NCI-H82 treated with DMSO at 0.1 percent for 48 hours (cell line): ENCODE measurements around the gene TEX101.
"Not testable (repeated sequence)": the region's sequence is repeated elsewhere in the genome, so short reads cannot be mapped to it uniquely, and the experiment has no call there.

Experiments
- DNase-seq: peaks from one replicate; lab custom pipeline; 2025; ENCODE audit not compliant: unreplicated experiment; lab: John Stamatoyannopoulos, UW

Gene TEX101

DNA sequence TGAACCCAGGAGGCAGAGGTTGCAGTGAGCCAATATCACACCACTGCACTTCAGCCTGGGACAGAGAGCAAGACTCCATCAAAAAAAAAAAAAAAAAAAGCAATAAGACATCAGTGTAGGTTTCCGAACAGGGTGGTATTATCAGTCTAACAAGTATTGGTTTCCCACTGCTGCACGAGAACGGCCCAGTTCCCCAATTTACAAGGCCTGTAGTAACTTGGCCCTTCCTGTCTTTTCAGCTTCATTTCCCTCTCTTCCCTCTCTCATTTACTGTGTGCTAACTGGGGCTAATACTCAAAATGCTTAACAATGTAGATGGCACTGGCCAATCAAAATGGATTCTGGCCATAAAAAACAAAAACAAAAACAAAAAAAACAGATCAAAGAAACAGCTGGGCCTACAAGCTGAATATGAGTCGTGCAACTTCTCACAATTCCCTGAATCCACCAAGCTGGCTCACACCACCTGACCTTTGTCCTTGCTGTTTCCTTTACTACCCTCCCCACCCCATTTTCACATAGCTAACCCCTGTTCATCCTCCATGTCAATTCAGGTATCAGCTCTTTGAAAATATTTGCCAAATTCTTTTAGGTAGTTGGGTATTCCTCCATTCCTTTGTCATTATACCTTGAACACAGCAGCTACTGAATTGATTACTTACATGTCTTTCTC, 2.4 kb downstream of the TEX101 start:
- DNase-seq: no peak

DNA sequence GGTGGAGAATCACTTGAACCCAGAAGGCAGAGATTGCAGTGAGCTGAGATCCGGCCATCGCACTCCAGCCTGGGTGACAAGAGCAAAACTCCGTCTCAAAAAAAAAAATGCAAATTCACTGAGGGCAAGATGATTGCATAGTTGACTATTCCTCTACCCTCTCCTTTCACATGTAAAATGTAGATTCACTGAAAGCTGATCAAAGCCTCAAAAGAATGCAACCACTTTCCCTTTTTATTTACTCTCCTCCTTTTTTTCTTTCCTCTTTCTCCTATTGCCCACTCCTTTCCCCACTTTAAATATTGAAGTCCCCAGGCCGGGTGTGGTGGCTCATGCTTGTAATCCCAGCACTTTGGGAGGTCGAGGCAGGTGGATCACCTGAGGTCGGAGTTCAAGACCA, 6.3 kb downstream of the TEX101 start:
- DNase-seq: no peak

DNA sequence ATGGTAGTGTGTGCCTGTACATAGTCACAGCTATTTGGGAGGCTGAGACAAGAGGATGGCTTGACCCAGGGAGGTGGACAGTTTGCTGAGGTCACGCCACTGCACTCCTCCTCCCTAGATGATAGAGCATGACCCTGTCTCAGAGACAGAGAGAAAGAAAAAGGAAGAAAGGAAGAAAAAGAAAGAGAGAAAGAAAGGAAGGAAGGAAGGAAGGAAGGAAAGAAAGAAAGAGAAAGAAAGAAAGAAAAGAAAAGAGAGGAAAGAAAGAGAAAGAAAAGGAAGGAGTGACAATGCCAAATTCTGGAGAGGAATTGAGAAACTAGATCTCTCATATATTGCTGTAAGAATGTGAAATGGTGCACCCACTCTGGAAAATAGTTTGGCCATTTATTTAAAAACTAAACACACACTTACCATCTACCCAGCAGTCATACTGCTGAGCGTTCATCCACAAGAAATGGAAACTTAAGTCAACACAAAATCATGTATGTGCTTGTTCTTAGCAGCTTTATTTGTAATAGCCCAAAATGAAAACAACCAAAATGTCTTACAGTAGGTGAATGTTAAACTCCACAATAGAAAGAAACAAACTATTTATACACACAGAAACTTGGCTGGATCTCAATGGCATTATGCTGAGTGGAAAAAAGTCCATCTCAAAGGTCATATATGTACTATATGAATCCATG, 7.5 kb downstream of the TEX101 start:
- no peak for DNase-seq

DNA sequence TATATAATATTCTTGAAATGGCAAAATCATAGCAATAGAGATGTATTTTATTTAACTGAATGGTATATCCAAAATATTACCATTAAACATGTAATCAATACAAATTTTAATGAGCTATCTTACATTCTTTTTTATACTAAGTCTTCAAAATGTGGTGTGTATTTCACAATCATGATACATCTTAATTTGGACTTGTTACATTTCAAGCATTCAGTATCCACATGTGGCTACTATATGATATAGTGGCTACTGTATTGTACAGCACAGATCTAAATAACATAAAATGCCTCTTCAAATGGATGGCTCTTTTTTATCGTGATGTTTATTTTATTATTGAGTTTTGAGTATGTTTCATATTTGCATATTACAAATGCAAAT, 8.0 kb downstream of the TEX101 start:
- DNase-seq: no peak

DNA sequence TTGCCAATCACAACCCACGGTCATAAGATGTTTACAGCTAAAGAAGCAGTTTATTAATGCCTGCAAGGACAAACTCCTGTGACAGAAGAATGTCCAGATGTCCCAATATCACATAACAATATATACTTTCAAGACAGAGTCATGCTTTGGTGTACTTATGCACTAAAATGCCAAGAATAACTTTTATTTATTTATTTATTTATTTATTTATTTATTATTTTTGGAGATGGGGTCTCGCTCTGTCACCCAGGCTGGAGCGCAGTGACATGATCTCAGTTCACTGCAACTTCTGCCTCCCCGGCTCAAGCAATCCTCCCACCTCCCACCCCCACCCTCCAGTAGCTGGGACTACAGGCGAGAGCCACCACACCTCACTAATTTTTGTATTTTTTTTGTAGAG, 9.1 kb downstream of the TEX101 start:
- no peak for DNase-seq

DNA sequence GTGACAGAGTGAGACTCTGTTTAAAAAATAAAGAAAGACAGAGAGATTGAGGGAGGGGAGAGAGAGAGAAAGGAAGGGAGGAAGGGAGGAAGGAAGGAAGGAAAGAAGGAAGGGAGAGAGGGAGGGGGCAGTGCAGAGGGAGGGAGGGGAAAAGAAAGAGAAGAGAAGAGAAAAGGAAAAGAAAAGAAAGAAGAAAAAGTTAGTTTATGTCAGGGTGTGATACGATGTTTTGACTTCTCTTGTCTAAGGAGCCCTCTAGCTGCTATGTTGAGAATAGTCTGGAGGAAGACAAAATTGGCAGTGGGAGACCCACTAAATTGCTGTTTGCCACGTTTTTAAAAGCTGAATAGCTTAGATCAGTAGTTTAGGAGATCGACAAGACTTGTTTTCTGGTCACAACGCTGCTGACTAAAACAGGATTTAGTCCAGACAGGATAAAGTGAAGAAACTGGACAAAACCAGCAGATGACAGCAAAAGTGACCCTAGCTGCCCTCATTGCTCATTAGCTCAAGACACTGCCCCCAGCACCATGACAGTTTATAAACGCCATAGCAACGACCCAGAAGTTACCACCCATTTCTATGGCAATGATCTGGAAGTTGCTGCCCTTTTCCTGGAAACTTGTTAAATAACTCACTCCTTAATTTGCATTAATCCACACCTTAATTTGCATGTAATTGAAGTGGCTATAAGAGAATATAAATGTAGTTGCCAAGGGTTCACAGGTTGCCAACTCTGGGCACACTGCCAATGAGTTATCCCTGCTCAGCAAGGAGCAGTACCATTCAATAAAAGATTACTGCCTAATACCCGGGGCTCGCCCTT, 11.1 kb downstream of the TEX101 start:
- no peak for DNase-seq

DNA sequence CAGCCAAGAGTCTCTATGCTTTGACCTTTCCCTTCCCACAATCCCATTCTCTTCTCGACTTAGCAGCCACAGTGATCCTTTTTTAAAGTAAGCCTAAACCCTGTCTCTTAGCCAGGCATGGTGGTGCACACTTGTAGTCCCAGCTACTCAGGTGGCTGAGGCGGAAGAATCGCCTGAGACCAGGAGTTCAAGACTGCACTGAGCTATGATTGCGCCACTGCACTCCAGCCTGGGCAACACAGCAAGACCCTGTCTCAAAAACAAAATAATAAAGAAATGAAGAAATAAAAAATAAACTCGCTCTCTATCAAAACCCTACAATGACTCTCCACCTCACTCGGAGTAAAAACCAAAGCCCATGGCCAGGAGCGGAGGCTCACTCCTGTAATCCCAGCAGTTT, 14.7 kb downstream of the TEX101 start:
- DNase-seq: no peak

DNA sequence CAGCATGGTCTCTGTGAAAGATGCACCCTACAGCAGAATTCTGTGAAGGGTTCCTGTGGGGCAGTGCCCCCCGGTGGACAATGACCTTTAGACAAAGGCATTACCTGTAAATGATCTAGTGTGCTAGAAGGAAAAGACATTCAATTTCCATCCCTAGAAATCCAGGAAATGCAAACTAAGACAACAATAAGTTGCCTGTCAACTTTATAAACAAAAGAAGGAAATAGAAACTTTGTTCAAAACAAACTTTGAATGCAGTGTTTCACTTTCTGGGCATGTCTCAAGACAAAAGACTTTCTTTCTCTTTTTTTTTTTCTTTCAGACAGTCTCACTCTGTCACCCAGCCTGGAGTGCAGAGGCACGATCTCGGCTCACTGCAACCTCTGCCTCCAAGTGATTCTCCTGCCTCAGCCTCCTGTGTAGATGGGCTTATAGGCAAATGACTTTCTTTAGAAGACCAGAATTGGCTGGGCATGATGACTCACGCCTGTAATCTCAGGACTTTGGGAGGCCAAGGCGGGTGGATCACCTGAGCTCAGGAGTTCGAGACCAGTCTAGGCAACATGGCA, 15.5 kb downstream of the TEX101 start:
- no peak for DNase-seq

DNA sequence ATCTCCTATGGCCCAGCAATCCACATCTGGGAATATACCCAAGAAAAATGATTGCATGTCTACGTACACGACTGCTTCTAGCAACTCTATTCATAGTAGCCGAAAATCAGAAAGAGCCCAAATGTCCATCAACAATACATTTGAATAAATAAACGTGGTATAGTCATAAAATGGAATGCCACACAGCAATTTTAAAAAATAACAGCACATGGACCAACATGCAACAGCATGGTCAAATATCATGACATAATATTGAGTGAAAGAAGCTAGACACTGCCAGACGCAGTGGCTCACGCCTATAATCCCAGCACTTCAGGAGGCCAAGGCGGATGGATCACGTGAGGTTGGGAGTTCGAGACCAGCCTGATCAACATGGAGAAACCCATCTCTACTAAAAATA, 16.3 kb downstream of the TEX101 start:
- no peak for DNase-seq

DNA sequence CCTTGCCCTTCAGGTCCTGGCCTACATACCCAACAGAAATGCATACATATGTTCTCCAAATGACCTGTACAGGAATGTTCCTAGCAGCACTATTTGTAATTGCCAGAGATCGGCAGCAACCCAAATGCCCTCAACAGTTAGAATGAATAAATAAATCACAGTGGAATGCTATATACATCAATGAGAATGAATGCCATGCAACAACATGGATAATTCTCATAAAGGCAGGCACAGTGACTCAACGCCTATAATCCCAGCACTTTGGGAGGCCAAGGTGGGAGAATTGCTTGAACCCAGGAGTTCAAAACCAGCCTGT, 18.6 kb downstream of the TEX101 start:
- no peak for DNase-seq

DNA sequence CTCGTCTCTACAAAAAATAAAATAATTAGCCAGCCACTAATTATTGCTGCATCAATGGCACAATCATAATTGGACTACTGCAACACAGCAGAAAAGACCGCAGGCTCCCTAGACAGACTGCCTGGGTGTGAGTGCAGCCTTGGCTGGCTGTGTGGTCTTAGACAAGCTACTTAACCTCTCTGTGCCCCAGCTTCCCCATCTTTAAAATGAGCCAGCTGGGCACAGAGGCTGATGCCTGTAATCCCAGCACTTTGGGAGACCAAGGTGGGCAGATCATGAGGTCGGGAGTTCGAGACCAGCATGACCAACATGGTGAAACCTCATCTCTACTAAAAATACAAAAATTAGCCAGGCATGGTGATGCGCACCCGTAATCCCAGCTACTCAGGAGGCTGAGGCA, 19.0 kb downstream of the TEX101 start:
- no peak for DNase-seq

DNA sequence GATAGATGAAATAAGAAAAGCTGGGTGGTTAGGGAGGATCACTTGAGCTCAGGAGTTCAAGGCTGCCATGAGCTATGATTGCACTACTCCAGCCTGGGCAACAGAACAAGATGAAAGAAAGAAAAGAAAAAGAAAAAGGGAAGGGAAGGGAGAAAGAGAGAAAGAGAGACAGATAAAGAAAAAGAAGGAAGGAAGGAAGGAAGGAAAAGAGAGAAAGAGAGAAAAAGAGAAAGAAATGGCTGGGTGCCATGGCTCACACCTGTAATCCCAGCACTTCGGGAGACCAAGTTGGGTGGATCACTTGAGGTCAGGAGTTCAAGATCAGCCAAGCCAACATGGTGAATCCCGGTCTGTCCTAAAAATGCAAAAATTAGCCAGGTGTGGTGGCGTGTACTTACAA, 21.1 kb downstream of the TEX101 start:
- DNase-seq: no peak

DNA sequence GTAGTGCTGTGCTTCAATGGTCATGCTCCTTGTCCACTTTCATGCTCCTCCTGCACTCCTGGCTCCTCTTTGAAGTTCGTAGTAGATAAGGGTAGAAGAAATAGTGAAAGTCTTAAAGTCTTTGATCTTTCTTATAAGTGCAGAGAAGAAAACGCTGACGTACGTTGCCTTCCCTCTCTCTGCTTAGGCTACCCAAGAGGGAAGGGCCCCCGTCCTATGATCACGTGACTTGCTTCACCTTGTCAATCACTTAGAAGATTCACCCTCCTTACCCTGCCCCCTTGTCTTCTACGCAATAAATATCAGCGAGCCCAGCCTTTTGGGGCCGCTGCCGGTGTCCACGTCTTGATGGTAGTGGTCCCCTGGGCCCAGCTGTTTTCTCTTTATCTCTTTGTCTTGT, 22.6 kb downstream of the TEX101 start:
- not testable (repeated sequence) for DNase-seq

DNA sequence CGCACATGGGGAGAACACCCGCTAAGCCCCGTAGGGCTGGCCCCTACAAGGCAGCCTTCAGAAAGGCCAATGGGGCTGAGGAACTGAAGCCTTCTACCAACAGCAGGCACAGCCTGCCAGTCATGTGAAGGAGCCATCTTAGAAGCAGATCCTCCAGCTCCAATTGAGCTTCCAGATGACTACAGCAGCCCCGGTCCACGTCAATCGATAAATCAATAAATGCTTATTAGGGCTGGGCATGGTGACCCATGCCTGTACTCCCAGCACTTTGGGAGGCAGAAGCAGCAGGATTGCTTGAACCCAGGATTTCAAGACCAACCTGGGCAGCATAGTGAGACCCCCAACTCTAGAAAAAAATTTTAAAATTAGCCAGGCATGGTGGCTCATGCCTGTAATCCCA, 23.0 kb downstream of the TEX101 start:
- DNase-seq: no peak

DNA sequence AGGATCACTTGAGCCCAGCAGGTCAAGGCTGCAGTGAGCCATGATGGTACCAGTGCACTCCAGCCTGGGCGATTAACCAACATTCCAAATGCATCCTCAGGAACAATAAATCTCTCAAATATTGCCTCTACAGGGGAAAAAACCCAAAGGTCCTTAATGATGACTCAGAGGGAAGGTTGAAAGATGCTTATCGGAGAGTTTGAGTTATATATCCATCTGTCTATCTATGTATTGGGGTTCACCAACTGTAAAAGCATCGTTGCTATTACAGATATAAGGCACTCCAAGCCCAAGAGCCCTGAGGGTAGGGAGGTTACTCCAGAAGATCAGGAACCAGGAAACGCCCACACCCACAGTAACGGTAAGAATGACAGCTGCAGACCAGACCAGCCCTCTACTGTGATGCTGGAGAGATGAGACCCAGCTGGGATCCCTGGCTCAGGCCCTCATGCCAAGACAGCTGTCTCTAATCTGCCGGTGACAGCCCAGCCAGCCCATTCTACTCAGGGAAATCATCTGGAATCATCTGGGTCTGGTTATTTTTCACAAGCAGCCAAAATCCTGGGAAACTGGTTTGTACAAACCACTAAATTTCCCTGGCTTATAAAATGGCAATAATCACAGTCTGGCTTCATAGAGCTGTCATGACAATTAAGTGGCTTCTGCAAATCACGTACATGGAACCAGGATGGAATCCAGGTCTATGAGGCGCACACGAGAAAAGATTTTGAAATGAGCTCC, 23.8 kb downstream of the TEX101 start:
- no peak for DNase-seq

DNA sequence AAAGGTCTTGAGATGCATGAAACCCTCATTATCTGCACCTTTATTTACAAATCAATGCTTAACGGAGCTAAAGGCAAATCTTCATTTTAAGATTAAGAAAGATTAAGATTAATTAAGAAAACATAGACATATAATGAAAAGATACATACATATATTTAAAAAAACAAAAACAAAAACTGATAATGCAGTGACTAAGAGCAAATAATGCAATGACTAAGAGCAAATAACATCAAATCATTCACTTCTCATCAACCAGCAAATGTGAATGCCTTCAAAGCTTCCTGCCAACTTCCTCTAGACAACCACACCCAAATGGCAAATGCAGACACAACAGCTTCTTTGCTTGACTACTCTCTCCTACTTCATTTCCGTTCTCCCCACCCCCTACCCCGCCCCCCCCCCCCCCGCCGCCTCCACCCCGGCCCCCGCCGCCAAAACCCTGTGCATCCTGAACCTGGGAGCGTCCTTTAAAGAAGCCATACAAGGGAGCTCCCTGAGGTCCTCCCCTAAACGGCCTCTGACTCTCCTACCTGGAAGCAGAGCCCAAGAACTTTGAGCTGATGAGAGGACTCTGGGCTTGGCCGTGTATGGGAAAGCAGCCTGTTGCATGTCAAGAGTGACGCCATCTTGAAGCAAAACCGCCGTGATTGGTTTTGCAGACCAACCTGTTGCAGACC, 24.5 kb downstream of the TEX101 start:
- no peak for DNase-seq

DNA sequence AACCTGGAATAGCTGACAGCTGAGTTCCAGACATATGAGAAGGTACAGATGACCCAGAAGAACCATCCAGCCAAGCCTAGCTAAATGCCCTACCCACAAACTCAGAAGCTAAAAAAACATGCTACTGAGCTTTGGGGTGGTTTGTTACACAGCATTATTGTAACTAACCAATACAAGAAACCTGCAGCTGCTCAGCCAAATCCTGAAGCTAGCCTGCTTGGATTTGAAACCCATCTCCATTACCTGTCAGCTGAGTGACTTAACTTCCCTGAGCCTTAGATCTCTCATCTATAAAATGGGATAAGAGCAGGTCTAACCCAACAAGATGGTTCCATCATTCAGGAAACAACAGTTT, 25.0 kb downstream of the TEX101 start:
- DNase-seq: no peak

DNA sequence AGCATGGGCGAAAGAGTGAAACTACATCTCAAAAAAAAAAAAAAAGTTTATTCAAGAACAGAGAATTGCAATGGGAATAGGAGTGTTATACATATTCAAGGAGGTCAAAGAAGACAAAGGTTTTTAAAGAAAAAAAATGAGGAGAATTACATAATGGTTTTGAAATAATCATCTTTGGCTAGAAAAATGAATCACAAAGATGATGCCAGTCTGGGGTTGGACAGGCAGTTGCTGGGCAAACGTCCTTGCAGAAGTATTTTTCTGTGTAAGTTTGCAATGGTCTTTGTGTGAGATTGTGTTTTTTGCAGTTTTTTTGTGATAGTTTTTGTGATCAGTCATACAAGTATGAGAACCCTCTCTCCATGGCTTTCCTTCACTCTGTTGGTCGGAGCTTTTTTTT, 27.0 kb downstream of the TEX101 start:
- DNase-seq: no peak

DNA sequence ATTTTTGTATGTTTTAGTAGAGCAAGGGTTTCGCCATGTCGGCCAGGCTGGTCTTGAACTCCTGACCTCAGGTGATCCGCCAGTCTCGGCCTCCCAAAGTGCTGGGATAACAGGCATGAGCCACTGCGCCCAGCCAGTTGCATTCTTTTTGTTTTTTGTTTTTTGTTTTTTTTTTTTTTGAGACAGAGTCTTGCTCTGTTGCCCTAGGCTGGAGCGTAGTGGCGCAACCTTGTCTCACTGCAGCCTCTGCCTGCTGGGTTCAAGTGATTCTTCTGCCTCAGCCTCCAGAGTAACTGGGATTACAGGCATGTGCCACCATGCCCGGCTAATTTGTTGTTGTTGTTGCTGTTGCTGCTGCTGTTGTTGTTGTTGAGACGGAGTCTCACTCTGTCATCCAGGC, 29.4 kb downstream of the TEX101 start:
- DNase-seq: not testable (repeated sequence)

DNA sequence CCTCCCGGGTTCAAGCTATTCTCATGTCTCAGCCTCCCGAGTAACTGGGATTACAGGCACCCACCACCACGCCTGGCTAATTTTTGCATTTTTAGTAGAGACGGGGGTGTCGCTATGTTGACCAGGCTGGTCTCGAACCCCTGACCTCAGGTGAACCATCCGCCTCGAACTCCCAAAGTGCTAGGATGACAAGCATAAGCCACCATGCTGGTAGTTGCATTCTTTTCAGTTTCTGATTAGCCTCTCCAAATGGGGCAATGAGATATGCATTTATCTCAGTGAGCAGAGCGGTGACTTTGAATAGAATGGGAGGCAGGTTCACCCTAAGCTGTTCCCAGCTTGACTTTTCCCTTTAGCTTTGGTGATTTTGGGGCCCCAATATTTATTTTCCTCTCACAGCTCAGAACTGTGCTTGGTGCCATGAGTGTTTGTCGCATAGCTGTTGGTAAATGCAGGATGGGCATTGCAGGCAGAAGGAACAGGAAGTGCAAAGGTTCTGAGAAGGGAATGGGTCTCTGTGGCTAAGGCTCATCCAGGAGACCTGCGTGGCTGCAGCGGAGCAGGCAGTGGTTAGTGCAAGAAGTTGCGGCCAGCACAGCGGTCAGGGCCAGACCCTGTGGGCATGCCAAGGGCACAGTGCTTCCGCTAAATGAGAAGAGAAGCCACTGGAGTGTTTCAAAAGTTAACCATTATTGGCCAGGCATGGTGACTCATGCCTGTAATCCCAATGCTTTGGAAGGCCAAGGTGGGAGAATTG, 30.0 kb downstream of the TEX101 start:
- DNase-seq: no peak
